Left colon (tissue), 2 donors: ENCODE measurements around the gene RNF213. TPM values are rescaled to one million over a fixed set of nuclear protein-coding genes. Genes with fewer than 3 reads are reported as not detected.
"Not testable (repeated sequence)": the region's sequence is repeated elsewhere in the genome, so short reads cannot be mapped to it uniquely, and the experiment has no call there.

Source experiments
- ATAC-seq: fragments of 200-7000 bp; cut with Tn5 transposase; one replicate; pipeline ENCODE4 v1.9.1; 2020; ENCODE audit warnings: mild to moderate bottlenecking, moderate library complexity
- DNase-seq, 2 donors: peaks; one replicate each; pipeline ENCODE4 v3.0.0-alpha.2; 2020
- intact Hi-C, 2 donors: fragments of 100-400 bp; cut with DNase I in 1 of 2; cut with micrococcal nuclease in 1 of 2; formaldehyde crosslinking; loops; one replicate each; pipeline versions ENCODE4 v1.11.2 to v1.14.0; 2022; cut with DNase I, micrococcal nuclease
- total RNA-seq, 2 donors: library from RNA; stranded (reverse); fragmentation: NEBNext Ultra II Directional; extraction: Animal tissue kit (Norgen Biotek cat#: 25700); gene quantifications; one replicate each; pipeline ENCODE4 v1.2.1, GENCODE V29; 2021
- donor health status: DM: no; HTN: no; CAD: no.
- donor health status: DM: yes; HTN: yes; CAD: no.

The RNF213 gene
- total RNA-seq, 2 donors from 2014 or later, result 95.9 to 142 TPM

DNA sequence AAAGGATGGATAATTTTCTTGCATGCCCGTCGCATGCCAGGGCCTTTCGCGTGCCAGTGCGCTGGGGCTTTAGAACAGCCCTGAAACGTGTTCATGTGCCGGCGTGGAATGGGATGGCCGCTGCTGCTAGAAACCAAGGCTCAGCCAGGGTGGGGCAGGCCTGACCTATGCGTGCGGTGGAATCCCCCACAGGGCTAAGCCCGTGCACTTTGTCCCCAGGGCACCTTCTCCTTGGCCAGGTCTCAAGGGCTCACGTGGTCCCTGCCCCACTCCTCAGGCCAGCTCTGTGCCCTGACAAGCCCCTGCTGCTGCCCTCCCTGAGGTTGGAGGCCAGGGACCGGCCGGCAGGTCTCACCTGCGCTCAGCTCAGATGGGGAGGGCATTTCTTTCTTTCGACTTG lies 13.1 kb upstream of the RNF213 start:
- intact Hi-C loops, result no loop called here
- DNase-seq, result no peak
- ATAC-seq, result no peak

DNA sequence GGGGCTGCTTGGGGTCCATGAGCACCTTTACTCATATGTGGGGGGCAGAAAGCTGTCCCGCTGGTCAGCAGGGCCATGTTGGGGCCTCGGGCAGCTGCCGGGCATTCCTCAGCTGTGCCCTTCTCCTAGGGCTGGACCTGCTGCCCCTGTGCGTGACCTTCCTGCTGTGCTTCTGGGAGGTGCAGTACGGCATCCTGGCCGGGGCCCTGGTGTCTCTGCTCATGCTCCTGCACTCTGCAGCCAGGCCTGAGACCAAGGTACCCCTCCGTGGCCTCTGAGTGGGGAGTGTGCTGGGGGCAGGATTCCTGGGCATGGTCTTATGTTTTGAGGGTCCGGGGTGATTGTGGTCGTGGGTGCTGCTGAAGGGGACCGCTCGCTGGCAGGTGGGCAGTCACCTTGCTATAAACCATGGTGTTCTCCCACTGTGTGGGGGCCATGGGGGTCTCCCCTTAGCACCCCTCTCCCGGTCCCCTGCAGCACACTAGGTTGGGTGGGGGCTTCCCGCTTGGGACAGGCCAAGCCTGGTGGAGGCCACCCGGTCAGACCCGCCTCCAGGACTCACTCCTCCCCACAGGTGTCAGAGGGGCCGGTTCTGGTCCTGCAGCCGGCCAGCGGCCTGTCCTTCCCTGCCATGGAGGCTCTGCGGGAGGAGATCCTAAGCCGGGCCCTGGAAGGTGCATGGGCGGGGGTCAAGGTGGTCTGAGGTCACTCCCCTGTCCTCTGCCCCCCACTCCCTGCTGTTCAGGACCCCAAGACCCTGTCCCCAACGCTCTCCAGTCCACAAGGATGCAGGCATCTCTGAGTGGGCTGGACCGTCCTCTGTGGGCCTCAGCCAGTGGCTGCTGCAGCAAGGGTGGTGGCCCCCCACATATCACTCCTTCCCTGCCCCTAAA lies 12.4 kb upstream of the RNF213 start:
- no peak for ATAC-seq
- intact Hi-C loops, result no loop called here
- DNase-seq, result no peak

DNA sequence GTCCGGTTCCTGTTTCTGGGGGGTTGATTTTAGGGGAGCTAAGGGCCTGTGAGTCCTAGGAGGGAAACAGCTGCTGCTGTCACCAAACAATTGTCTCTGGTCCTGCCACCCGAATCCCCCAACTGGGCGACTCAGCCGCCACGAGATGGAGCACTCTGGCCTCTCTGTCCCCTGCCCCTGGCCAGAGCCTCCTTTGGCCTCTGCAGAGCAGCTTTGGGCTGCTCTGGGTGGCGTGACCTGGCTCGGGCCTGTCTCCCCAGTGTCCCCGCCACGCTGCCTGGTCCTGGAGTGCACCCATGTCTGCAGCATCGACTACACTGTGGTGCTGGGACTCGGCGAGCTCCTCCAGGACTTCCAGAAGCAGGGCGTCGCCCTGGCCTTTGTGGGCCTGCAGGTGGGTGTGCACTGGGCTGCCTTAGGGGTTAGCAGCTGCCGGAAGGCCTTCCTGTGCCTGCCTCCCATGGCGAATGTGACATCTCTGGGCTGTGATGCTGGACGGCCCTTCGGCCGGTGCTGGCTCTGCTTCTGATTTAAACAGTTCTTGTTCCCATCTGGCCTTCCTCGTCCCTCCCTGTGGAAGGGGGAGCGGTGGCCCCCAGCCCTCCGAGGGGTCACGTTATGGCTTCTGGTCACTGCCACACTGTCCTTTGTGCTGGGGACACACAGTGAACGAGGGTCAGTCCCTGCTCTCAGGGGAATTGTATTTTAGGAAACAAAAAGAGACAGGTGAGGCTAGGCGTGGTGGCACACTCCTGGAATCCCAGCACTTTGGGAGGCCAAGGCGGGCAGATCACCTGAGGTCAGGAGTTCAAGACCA lies 11.6 kb upstream of the RNF213 start:
- intact Hi-C loops, result no loop called here

DNA sequence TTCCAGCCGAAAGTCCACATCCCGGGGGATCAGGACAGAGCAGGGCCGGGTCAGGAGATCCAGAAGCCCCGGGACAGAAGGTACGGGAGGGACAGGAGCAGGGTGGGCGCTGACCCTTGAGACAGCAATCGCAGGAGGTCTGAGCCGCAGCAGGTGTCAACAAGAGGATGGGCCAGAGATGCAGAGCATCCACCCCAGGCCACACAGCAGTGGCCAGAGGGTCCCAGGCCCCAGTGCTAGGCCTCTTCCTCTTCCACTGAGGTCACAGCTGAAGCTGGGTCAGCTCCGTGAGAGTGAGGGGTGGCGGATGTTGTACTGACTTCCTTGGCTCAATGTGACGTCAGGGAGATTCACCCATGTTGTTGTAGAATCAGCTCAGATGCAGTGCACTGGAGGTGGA lies 8.7 kb upstream of the RNF213 start:
- no peak for ATAC-seq
- no peak for DNase-seq
- intact Hi-C loops, result no loop called here

More for the DNA sequence above, 11.6 kb upstream of the RNF213 start:
- DNase-seq (no peak), ATAC-seq (no peak)

DNA sequence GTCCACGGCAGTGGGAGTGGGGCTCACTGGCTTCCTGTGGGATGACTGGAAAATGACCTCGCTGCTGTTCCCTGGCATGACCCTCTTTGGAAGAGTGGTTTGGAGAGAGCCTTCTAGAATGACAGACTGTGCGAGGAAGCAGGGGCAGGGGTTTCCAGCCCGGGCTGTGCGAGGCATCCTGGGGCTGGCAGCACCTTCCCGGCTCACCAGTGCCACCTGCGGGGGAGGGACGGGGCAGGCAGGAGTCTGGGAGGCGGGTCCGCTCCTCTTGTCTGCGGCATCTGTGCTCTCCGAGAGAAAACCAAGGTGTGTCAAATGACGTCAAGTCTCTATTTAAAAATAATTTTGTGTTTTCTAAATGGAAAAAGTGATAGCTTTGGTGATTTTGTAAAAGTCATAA lies 7.8 kb upstream of the RNF213 start:
- peak; percentile 71 to 84 for DNase-seq
- peak; percentile 80 for ATAC-seq
- intact Hi-C loops, result no loop called here

DNA sequence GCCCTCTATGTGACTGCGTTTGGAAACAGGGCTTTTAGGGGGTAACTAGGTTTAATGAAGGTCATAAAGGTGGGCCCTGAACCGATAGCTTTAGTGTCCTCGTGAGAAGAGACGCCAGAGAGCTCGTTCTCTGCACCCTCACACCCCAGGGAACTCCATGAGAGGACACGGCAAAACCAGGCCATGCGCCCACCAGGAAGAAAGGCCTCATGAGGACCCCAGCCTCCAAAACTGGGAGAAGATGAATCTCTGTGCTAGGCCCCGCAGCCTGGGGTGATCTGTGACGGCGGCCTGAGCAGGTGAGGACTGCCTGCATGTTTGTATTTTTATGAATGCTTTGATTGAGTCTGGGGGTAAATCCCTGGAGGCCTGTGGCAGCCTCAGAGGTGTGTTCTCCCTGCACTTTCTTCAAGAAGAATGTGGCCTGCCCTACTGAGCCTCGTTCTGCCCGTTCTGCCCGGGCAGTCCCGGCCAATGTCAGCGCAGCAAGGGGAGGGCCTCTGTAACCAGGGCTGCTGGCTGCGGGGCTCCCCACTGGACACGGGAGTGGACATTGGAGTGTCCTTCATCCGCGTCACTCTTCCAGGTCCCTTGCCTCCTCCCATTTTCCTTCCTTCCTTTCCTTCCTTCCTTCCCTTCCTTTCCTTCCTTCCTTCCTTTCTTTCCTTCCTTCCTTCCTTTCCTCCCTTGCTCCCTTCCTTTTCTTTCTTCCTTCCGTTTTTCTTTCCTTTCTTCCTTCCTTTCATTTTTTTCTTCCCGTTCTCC lies 6.8 kb upstream of the RNF213 start:
- DNase-seq, result no peak
- intact Hi-C loops, result no loop called here
- ATAC-seq, result no peak

DNA sequence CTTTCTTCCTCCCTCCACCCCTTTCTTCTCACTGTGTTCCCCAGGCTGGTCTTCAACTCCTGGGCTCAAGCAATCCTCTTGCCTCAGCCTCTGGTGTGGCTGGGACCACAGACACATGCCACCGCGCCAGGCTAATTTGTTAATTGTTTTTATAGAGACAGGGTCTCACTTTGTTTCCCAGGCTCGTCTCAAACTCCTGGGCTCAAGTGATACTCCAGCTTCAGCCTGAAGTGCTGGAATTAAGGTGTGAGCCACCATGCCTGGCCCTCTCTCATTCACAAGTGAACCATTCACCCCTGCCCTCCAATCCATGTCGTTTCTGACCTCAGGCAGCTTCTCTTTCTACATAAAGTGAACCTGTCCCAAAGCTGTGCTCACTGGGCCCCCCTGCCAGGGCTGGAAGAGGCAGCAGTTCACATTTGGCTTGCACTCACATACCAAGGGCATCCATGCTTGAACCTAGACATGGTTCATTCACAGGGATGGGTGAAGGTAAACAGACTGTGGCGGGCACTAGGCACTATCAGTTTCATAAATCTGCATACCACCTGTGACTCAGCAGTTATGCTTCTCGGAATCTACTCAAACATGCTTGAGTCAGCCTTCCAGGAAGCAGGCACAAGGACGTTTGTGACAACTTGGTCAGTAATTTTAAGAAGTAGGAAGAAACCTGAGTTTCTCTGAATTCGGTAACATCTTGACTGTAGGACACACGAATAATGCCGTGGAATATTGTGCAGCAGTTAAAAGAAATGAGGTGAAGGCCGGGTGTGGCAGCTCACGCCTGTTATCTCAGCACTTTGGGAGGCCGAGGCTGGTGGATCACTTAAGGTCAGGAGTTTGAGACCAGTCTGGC lies 6.0 kb upstream of the RNF213 start:
- ATAC-seq (peak; percentile 74), DNase-seq (peak; percentile 28 to 77)
- intact Hi-C loops, result no loop called here

DNA sequence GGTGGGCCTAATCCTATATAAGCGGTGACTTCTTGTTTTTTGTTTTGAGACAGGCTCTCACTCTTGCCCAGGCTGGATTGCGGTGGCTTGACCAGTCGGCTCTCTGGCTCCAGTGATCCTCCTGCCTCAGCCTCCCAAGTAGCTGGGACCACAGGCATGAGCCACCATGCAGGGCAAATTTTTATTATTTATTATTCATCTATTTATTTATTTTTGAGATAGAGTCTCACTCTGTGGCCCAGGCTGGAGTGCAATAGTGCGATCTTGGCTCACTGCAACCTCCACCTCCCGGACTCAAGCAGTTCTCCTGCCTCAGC lies 4.7 kb upstream of the RNF213 start:
- ATAC-seq (no peak), DNase-seq (no peak)
- intact Hi-C loops, result no loop called here

DNA sequence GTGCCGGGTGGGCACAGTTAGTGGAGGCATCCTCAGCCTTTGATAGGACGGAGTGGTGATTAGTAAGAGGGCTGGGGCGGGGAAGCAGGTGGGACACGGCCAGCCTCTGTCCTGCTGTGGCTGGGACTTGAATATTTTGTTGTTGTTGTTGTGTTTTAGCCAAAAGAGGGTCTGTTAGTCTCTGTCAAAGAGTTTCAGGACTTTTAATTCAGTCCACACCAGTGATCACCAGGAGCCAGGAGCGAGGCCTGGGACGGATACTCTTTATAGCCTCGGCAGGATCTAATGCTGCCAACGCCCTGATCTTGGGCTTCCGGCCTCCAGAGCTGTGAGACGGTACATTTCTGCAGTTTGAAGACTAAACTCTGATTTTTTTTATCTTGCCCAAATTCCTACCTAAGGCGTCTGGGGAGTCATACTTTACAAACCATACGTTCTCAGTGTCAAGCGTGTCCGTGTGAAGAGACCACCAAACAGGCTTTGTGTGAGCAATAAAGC lies 2.9 kb upstream of the RNF213 start:
- intact Hi-C loops, result no loop called here
- DNase-seq (peak; percentile 57 to 71), ATAC-seq (peak; percentile 55)

DNA sequence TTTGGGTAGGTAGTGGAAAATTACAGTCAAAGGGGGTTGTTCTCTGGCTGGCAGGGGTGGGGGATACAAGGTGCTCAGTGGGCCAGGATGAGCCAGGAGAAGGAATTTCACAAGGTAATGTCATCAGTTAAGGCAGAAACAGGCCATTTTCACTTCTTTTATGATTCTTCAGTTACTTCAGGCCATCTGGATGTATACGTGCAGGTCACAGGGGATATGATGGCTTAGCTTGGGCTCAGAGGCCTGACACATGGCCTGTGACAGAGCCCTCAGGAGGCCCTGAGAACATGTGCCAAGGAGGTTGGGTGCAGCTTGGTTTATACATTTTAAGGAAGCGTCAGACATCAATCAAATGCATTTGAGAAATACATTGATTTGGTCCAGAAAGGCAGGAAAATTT lies 2.4 kb upstream of the RNF213 start:
- intact Hi-C loops, DNase-seq, ATAC-seq: not testable (repeated sequence)

DNA sequence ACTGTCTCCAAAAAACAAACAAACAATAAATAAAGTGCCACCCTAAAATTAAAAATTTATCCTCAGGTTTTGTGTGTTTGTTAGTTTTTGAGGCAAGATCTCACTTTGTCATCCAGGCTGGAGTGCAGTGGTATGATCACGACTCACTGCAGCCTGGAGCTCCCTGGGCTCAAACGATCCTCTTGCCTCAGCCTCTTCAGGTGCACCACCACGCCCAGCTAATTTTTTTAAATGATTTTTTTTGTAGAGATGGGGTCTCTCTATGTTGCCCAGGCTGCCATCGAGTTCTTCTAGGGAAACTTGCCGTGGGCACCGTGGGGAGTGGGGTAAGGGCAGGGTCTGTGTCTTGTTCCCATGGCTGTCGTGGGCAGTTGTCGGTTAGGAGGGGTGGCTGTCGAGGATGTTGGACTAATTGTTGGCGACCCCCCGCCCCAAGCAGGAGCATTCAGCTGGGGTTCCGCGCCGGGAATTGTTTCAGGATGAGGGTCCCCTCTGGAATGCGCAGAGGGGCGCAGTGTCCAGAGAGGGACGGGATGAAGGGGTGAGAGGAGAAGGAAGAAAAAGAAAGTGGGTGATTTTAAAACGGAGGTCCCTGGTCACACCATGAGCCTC lies 1.1 kb upstream of the RNF213 start:
- intact Hi-C loops, result no loop called here
- ATAC-seq, result no peak
- peak; percentile 44 to 49 for DNase-seq

DNA sequence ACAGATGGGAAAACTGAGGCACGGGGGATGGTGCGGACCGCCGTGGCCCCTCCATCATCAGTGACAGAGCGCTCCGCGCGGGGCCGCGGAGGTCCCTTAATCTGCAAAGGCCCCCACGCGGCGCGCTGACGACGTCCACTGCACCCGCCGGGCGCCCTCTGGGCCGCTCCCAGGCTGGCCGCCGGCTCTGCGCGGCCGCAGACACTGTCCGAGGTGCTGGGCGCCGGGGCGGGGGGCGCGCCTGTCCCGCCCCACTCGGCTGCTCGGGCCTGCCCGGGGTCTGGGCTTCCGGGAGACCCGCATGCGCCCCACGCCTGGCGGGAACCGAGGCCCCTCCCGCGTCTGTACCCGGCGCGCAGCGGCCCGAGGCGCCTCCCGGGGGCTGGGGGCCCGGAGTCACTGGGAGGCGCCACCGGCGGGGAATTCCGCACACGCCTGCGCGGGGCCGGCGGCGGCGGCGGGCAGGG lies 550 bp upstream of the RNF213 start:
- intact Hi-C loops, result no loop called here
- peak; percentile 60 for ATAC-seq
- peak; percentile 72 to 79 for DNase-seq

DNA sequence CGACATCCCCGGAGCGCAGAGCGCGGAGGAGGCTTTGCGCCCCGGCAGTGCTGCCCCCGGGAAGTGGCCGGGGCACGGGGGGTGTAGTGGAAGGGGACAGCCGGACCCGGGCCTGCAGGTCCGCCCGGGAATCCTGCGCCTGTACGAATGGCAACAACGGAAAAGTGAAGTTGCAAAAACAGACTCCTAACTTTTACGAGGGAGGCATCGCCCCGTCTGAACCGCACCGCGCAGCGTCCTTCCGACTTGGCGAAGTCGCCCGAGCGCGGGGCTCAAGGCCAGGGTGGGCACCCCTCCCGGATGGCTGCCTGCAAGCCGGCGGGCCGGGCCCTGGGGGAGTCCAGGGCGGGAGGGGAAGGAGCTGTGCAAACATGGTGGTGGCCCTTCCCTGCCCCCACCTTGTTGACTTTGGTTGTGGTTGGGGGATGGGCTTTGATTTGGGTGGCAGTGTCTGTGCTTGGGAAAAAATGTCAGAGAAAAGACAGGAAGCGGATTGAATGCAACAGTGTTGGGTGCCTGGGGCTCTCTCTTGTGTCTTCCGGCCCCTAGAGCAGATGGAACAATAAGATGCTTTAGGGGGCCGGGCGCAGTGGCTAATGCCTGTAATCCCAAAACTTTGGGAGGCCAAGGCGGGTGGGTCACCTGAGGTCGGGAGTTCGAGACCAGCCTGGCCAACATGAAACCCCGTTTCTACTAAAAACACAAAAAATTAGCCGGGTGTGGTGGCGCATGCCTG lies 675 bp downstream of the RNF213 start:
- intact Hi-C loops, result no loop called here
- peak; percentile 69 to 73 for DNase-seq
- peak; percentile 30 for ATAC-seq

DNA sequence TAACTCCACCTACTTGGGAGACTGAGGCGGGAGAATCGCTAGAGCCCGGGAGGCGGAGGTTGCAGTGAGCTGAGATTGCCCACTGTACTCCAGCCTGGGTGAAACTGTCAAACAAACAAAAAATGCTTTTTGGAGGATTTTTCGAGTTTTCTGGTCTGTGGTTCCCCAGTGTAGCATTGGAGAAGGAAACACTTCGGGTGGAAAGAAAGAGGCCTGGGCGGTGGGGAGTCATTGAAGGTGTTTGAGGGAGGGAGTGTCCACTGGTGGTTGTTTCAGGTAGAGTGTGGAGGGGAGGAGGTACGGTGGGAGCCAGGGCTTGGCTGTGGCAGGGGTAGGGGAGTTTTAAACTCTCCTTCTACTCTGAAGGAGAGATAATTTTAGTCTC lies 1.2 kb downstream of the RNF213 start:
- ATAC-seq (no peak), DNase-seq (no peak)
- intact Hi-C loops, result no loop called here

DNA sequence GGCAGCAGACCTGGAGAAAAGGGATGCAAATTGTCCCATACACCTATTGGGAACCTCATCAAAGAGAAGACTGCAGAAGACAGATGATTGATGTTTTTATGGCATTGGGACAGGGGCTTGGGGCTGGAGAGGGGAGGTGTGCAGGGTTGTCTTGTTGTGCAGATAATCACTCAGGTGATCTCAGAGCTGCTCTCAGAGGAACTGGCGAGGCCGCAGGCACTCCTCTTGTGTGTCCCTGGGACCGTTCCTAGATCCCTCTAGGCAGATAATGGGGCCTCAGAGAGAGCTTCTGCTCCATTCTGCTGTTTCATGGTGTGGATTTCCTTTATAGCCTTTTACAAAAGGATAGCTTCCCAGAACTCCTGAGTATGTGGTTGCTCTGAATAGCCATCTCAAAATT lies 1.6 kb downstream of the RNF213 start:
- no peak for ATAC-seq

DNA sequence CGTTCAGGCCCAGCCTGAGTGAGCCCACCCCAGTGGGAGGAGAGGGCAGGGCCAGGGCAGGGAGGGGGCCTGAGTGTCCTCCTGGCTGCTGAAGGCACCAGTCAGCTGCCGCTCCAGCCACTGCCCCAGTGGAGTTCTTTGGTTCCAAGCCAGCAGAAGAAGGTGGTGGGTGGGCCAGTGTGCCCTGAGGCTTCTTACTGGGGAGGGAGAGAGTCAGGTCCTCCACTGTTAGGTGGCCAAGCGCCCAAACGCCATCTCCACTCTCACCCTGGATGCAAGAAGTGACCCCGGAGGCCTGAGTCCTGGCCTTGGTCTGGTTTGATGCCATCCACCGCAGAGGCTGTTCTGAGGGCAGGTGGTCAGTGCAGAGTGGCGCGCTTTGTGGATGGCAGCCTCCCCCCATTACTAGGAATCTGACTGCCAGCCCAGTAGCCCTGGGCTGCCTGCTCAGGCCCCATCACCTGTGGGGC lies 2.2 kb downstream of the RNF213 start:
- intact Hi-C loops, result no loop called here
- ATAC-seq, result no peak
- peak in 1 of 2 donors; percentile 30 for DNase-seq

More for the DNA sequence above, 1.6 kb downstream of the RNF213 start:
- intact Hi-C loops, result no loop called here
- DNase-seq, result no peak
